ENCODE data around the gene FGFR1OP2. TPM values are rescaled to one million over a fixed set of nuclear protein-coding genes. Genes with fewer than 3 reads are reported as not detected.

FGFR1OP2 gene
- total RNA-seq, 2 experiments from 2014 or later = 42.4 to 45.0 TPM

DNA sequence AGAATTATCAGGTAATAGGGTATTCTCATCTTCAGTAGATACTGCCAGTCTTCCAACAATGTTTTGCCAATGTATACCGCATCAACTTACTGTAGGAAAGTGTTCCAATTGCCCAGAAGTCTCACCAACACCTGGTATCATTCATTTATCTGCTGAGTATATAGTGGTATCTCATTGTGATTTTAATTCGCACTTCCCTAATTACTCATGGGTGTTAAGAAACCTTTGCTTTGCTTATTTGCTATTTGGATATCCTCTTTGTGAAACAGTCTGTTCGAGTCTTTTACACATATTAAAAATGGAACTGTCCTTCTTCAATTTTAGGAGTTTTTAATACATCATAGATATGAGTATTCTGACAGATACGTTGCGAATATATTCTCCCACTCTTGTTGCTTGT, 69.8 kb downstream of the FGFR1OP2 start:
- H4K20me1 ChIP-seq (ENCODE audit: insufficient read depth, low read length) = no peaks in the 10 kb centered on the region
- BruUV-seq (replicated peaks) = no TSS peak
- H3K36me3 ChIP-seq (ENCODE audit: insufficient read depth, low read length) = no peaks in the 10 kb centered on the region
- no peak overlapping the region for H2AFZ ChIP-seq (ENCODE audit: low read length)
- CTCF ChIA-PET (ENCODE audit: unreplicated experiment) = no interaction called here
- DNase-seq (ENCODE audit: low spot score) = peak; percentile 51
- H3K4me3 ChIP-seq (ENCODE audit: low read depth, low read length, poor library complexity, severe bottlenecking) = no peak overlapping the region
- H3K27ac ChIP-seq (ENCODE audit: low read depth, low read length, poor library complexity, severe bottlenecking) = peak overlapping the region; percentile 43
- no peaks in the 10 kb centered on the region for H3K9me2 ChIP-seq (ENCODE audit: insufficient read depth, low read length)
- H3K79me2 ChIP-seq (ENCODE audit: insufficient read depth, low read depth, low read length) = peaks cover 76% of the 10 kb centered on the region; the same call in 1 of the 2 replicates
- TF ChIP-seq EZH2phosphoT487 (IDR thresholded peaks at IDR 0.05; ENCODE audit: borderline replicate concordance, low read depth, low read length) = no peak
- TF ChIP-seq, protein P1, sequence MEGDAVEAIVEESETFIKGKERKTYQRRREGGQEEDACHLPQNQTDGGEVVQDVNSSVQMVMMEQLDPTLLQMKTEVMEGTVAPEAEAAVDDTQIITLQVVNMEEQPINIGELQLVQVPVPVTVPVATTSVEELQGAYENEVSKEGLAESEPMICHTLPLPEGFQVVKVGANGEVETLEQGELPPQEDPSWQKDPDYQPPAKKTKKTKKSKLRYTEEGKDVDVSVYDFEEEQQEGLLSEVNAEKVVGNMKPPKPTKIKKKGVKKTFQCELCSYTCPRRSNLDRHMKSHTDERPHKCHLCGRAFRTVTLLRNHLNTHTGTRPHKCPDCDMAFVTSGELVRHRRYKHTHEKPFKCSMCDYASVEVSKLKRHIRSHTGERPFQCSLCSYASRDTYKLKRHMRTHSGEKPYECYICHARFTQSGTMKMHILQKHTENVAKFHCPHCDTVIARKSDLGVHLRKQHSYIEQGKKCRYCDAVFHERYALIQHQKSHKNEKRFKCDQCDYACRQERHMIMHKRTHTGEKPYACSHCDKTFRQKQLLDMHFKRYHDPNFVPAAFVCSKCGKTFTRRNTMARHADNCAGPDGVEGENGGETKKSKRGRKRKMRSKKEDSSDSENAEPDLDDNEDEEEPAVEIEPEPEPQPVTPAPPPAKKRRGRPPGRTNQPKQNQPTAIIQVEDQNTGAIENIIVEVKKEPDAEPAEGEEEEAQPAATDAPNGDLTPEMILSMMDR (conservative IDR thresholded peaks at IDR 0.05; ENCODE audit: low read length) = no peak
- intact Hi-C loops (cut with micrococcal nuclease; ENCODE audit: unreplicated experiment) = no loop called here
- POLR2A ChIA-PET = interaction anchor here (1.0 kb wide), 1 partner anchor 162 kb away, joined by 3 read pairs; no protein-coding TSS in a partner anchor
- H3K4me1 ChIP-seq (ENCODE audit: insufficient read depth, low read length, poor library complexity, severe bottlenecking) = peaks cover 90% of the 10 kb centered on the region
- H3K9me3 ChIP-seq (ENCODE audit: low read length) = no peaks in the 10 kb centered on the region
- peak overlapping the region; percentile 50 for H3K4me2 ChIP-seq (ENCODE audit: low read length)

DNA sequence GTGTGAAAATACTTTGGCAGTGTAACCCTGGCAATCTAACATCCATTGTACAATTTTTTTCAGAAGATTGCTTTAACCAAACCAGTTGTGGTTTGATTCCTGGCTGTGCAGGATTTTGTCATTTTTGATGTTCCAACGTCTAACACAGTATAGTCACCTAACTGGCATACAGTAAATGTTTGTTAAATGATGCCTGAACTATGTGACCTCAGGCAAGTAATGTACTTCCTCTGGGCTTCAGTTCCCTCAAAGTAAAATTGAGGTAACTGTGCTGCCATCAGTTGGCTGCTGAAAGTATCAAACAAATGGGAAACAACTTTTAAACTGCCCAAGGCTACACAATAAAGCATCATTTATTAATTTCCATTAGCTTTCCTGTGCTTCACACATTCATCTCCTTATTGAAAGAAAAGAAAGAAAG, 71.6 kb downstream of the FGFR1OP2 start:
- H3K79me2 ChIP-seq (ENCODE audit: insufficient read depth, low read depth, low read length) = peaks cover 66% of the 10 kb centered on the region; the same call in 1 of the 2 replicates
- peak overlapping the region; percentile 21 for H3K4me2 ChIP-seq (ENCODE audit: low read length)
- BruUV-seq (replicated peaks) = no TSS peak
- no peaks in the 10 kb centered on the region for H3K9me2 ChIP-seq (ENCODE audit: insufficient read depth, low read length)
- no peaks in the 10 kb centered on the region for H3K9me3 ChIP-seq (ENCODE audit: low read length)
- POLR2A ChIA-PET = interaction anchor here (1.2 to 3.0 kb wide), 3 partner anchors 8 to 296 kb away, joined by 3 to 18 read pairs (median 3); no protein-coding TSS in a partner anchor
- no peak overlapping the region for H2AFZ ChIP-seq (ENCODE audit: low read length)
- no peak overlapping the region for H3K27ac ChIP-seq (ENCODE audit: low read depth, low read length, poor library complexity, severe bottlenecking)
- intact Hi-C loops (cut with micrococcal nuclease; ENCODE audit: unreplicated experiment) = loop anchor here (5.0 to 10.0 kb wide), 4 partner anchors 275 to 913 kb away; no protein-coding TSS in a partner anchor
- no peak for TF ChIP-seq EZH2phosphoT487 (IDR thresholded peaks at IDR 0.05; ENCODE audit: borderline replicate concordance, low read depth, low read length)
- TF ChIP-seq, protein P1 (conservative IDR thresholded peaks at IDR 0.05; ENCODE audit: low read length) = peak; percentile 66
- H4K20me1 ChIP-seq (ENCODE audit: insufficient read depth, low read length) = no peaks in the 10 kb centered on the region
- CTCF ChIA-PET (ENCODE audit: unreplicated experiment) = interaction anchor here (0.6 kb wide), 1 partner anchor 90 kb away, joined by 3 read pairs; no protein-coding TSS in a partner anchor
- no peaks in the 10 kb centered on the region for H3K36me3 ChIP-seq (ENCODE audit: insufficient read depth, low read length)
- H3K4me3 ChIP-seq (ENCODE audit: low read depth, low read length, poor library complexity, severe bottlenecking) = no peak overlapping the region
- peaks cover 82% of the 10 kb centered on the region for H3K4me1 ChIP-seq (ENCODE audit: insufficient read depth, low read length, poor library complexity, severe bottlenecking)
- DNase-seq (ENCODE audit: low spot score) = peak; percentile 58

Measured in OCI-LY7 (cell line).